ENCODE results near the gene SORCS2.
"Not testable (repeated sequence)": the region's sequence is repeated elsewhere in the genome, so short reads cannot be mapped to it uniquely, and the experiment has no call there.

The SORCS2 gene

GRCh38 chr4:7595934-7596461 lies 403.7 kb downstream of the SORCS2 start:
- DNase-seq (ENCODE audit: low read depth in 1 of 2, low spot score in 1 of 2) = no peak

DNA sequence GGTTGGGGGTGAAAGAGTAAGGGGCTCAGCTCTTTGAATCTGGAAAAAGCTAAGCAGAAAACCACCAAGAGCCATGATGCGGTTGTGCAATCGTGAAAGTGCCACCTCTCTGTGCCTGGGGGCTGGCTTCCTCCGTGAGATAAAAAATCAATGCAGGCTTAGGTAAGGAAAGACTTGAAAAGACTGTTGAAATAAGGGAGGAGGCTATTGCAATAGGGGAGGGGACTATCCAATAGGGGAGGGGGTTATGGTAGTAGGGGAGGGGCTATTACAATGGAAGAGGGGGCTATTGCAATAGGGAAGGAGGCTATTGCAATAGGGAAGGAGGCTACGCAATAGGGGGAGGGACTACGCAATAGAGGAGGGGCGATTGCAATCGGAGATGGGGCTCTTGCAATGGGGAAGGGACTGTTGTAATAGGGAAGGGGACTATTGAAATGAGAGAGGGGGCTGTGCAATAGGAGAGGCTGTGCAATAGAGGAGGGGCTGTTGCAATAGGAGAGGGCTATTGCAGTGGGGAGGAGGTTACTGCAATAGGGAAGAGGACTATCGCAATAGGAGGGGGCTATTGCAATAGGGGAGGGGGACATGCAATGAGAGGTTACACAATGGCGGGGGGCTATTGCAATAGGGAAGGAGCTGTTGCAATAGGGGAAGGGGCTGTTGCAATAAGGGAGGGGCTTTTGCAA lies 404.7 kb downstream of the SORCS2 start:
- no peak for DNase-seq (ENCODE audit: low read depth in 1 of 2, low spot score in 1 of 2)

DNA sequence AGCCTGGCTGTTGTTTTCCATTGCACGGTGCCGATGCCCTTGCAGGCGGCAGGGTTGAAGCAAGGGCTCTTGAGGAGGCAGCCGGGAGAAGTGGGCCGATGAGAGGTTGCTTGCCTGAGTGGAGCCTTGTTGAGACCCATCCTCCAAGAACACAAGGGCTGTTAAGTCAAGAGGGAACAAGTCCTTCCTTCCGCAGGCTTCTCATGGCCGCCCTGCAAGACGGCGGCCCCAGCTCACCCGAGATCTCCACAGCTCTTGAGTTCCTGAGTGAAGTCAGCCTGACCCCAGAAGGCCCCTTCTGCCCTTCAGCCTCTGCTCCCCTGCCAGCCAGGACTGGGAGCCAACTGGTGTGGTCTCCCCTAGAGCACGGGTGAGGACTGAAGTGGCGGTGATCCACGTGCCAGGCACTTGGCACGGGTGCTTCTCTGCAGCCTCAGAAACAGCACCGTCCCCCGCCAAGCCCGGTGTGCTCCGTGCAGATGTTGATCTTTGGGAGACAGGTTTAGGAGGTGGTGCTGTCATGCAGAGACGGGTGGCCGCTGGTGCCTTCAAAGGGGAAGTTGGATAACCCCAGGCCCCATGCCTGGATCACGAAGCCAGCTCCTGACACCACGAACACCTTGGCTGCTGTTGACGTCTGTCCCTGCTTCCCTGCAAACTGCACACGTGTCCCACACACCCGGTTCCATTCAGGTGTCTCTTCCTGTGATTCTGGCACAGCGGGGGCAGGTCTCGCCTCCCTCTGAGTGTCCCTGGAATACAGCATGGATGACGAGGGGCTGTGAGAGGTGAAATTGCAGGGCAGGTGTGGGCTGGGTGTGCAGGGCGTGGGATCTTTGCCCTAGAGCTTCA lies 406.8 kb downstream of the SORCS2 start:
- DNase-seq (ENCODE audit: low read depth in 1 of 2, low spot score in 1 of 2) = no peak

DNA sequence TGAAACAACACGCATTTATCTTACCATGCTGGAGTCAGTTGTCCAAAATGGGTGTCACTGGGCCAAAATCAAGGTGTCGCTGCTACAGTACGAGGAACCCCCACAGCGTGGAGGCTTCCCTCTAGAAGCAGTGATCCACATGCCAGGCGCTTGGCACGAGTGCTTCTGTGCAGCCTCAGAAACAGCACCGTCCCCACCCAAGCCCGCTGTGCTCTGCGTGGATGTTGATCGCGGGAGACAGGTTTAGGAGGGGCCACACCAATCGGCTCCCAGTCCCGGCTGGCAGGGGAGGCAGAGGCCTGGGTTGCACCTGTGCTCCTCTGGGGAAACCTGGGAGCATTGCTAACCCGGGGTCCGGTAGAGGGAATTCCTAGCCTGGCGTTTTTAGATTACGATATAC lies 407.9 kb downstream of the SORCS2 start:
- no peak for DNase-seq (ENCODE audit: low read depth in 1 of 2, low spot score in 1 of 2)

DNA sequence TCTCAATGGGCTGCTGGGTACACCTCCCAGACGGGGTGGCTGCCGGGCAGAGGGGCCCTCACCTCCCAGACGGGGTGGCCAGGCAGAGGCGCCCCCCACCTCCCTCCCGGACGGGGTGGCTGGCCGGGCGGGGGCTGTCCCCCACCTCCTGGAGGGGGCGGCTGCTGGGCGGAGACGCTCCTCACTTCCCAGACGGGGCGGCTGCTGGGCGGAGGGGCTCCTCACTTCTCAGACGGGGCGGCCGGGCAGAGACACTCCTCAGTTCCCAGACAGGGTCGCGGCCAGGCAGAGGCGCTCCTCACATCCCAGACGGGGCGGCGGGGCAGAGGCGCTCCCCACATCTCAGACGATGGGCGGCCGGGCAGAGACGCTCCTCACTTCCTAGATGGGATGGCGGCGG lies 409.8 kb downstream of the SORCS2 start:
- DNase-seq (ENCODE audit: low read depth in 1 of 2, low spot score in 1 of 2) = not testable (repeated sequence)

DNA sequence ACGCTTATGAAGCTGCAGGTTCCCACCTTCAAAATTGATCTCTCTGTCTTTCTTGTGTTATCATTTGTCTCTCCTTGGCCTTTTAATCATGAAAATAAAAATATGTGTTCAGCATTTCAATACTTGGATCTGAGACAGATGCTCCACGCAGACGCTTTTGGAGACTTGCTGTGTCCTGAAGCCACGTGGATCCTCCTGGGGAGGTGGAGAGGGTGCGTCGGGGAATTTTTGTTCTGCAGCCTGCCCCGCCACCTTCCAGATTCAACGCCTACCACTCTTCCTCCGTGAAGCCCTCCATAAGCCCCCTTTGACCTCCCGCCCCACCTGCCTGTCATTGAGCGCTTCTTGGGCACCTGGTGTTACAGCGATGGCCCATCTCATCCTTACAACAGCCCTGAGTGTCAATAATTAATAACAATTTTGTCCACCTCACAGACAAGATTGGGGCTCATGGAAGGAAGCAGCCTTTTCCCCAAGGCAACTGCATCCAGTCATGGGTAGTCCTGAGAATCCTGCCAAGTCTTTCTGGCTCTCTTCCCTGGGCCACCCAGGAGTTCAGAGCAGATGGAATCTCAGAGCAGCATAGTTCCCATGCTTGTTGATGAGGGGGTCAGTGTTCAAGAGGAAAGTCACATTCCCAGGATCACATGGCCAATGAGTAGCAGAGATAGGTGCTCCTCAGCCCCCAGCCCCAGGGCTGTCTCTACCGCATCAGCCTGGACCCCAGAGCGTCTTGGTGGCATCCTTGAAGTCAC lies 415.0 kb downstream of the SORCS2 start:
- no peak for DNase-seq (ENCODE audit: low read depth in 1 of 2, low spot score in 1 of 2)

GRCh38 chr4:7608046-7608445 lies 415.7 kb downstream of the SORCS2 start:
- DNase-seq (ENCODE audit: low read depth in 1 of 2, low spot score in 1 of 2) = no peak

- no peak for DNase-seq (ENCODE audit: low read depth in 1 of 2, low spot score in 1 of 2)
Observed at GRCh38 chr4:7609316-7609715, 417.0 kb downstream of the SORCS2 start.

DNA sequence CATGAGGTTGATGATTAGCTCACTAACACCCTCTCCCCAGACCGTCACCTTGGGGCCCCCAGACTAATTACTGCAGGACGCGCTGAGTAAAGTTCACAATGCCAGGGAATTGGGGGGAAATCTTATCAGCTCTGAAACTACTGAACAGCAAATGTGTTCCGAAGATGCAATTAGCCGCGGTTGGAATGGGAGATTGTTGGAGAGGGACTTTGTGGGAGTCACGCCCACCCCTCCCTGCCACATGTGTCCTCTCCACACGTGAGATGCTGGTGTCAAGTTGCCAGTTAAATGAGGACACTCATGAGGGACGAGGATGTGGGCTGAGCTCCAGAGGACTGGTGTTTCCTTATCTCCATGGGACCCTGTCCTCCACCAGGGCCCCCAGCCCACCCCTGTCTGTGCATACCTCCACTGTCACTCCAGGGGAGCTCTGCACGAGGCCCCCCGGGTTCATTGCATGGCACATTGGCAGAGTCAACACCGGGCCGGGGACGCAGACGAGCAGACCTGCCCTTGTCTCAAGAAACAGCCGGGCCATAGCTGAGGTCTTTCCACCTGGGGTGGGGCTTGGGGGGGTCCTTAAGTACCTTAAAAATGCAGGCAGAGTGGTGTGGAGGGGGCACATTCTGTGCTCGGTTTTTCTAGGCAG lies 417.8 kb downstream of the SORCS2 start:
- DNase-seq (ENCODE audit: low read depth in 1 of 2, low spot score in 1 of 2) = no peak

DNA sequence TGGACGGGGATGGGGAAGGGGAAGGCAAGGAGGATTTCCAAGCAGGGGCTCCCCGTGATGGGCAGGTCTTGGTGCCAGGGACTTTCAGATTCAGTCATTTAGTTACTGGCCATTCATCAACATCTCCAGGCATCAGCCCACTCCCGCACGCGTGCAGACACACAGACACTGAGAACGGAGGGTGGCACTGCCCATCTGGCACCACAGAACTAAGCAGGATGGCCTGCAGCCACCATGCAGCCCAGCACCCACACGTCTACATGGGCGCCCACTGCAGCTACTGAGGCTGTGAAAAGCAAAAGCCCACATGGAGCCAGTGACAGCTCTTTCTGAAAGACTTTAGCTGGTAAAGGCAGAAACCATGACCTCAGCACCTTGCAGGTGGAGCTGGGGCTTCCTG lies 418.5 kb downstream of the SORCS2 start:
- no peak for DNase-seq (ENCODE audit: low read depth in 1 of 2, low spot score in 1 of 2)

DNA sequence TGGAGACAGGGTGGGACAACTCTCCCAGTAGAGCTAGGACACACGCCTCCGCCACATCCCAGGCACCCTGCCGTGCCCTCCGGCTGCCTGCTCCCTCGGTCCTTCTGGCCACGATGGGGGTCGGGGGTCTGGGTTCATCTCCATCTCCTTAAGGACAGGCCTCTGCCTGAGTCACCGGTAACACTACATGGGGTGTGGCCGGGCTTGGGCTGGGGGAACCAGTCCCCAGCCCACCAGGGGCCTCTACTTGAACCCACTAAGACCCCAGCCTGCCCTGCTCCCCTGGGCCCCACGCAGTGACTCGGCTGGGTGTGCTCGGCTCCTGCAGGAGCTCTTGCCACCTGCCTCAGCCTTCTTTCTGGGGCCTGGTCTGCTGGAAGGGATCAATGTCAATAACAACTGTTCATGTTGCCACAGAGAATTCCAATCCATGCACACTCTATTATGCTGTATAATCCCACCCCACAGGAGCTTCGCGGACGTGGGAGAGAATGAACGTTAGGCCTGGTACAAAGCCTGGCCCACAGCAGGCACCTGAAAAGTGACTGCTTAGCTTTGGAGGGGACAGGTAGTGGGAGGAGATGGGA lies 420.1 kb downstream of the SORCS2 start:
- no peak for DNase-seq (ENCODE audit: low read depth in 1 of 2, low spot score in 1 of 2)

GRCh38 chr4:7614350-7614949 lies 422.1 kb downstream of the SORCS2 start:
- DNase-seq (ENCODE audit: low read depth in 1 of 2, low spot score in 1 of 2) = no peak

DNA sequence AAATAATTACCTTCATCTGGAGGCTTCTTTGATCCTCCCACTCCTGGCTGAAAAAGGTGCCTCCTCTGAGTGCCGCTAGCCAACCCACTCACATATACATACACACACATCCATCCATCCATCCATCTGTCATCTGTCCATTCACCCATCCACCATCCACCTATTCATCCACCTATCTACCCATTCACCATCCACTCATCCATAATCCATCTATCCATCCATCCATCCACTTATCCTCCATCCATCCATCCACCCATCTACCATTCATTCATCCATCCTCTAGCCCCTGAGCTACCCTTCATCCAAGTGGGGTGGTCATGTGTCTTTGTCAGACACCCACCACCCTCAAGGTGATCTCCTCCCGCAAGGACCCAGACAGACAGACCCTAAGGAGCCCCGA lies 423.9 kb downstream of the SORCS2 start:
- no peak for DNase-seq (ENCODE audit: low read depth in 1 of 2, low spot score in 1 of 2)

DNA sequence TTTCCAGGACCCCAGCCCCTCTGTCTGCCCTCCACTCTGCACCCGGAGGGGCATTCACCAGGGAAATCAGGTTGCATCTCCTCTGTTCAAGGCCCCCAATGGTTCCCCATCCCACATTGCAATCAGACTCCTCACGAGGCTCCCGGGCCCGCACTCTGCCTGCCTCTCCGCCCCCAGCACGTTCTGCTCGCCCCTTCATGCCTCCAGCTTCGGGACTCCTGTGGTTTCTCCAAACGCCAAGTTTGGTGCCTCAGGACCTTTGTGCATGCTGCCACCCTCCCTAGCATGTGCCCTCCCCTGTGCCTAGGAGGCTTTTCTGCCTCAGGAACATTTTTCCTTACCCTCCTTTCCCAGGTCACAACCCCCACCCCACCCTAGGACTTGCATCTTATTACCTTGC lies 426.0 kb downstream of the SORCS2 start:
- DNase-seq (ENCODE audit: low read depth in 1 of 2, low spot score in 1 of 2) = no peak

- DNase-seq (ENCODE audit: low read depth in 1 of 2, low spot score in 1 of 2) = no peak
Observed at GRCh38 chr4:7620086-7620813, 427.9 kb downstream of the SORCS2 start.

GRCh38 chr4:7620814-7621176 lies 428.5 kb downstream of the SORCS2 start:
- DNase-seq (ENCODE audit: low read depth in 1 of 2, low spot score in 1 of 2) = no peak

DNA sequence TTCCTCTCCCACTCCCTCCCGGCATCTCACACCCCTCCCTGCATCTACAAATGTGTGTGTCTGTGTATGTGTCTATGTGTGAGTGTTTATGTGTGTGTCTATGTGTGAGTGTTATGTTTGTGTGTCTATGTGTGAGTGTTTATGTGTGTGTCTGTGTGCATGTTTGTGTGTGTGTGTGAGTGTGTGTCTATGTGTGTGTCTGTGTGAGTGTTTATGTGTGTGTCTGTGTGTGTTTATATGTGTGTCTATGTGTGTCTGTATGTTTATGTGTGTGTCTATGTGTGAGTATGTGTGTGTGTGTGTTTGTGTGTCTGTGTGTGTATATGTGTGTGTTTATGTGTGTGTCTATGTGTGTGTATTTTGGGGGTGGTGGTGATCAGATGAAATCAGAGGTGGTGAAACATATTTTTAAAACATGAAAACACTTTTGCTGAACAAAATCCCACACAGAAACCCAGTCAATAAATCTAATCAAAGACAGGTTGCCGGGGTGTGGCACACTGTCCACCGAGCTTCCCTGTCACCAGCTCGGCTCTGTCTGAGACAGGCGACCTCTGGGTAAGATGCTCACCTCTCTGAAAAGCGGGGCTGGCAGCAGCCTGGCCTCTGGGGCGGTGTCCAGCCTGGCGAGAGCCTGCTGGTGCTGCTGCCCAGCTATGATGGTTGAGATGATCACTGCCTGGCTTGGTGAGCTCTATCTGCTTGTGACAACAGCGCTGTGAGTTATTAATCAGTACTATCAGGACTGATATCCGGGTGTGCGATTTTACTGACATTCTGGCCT lies 429.1 kb downstream of the SORCS2 start:
- DNase-seq (ENCODE audit: low read depth in 1 of 2, low spot score in 1 of 2) = no peak

- no peak for DNase-seq (ENCODE audit: low read depth in 1 of 2, low spot score in 1 of 2)
Observed at GRCh38 chr4:7622371-7622770, 430.0 kb downstream of the SORCS2 start.

- no peak for DNase-seq (ENCODE audit: low read depth in 1 of 2, low spot score in 1 of 2)
Observed at GRCh38 chr4:7623468-7623867, 431.1 kb downstream of the SORCS2 start.
